Measurements from ENCODE around the gene FHOD1. TPM values are rescaled to one million over a fixed set of nuclear protein-coding genes. Genes with fewer than 3 reads are reported as not detected.

The FHOD1 gene
- total and polyA plus RNA-seq, 10 of the 15 experiments (the other 5 are each of a cell fraction or from before 2014, with no cell fraction given): 8.9 to 65.7 (median 18.1) TPM

DNA sequence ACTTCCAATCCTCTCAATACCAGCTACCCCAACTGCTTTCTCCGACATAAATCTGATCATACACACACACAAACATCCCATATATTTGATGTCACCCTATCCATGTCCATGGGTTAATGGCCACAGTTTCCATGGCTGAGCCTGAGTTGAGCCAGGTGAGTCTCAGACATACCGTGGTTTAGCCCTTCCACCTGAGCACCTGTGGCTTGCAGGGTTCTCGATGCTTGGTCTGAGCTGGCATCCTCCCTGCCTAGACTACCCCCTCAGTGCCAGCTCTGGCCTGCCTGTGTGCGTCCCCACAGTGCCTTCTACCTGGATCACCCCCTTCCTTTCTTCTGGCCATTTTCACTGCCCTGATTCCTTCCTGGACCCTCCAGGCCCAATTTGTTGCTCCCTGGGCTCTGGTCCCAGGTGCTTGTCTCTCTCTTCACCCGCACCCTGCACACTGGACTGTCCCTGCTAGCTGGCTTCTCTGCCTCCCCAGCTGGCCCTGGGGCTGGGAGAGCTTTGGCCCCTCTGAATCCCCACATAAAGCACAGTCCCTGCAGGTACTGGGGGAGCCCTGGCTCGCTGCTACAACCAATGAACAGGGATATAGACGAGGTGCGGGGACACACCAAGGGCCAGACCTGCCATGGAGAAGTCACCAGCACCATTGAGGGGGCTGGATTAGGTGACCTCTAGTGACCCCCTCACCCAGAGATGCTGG is 41.0 kb downstream of the FHOD1 start (continued):
- TF ChIP-seq, protein P1, sequence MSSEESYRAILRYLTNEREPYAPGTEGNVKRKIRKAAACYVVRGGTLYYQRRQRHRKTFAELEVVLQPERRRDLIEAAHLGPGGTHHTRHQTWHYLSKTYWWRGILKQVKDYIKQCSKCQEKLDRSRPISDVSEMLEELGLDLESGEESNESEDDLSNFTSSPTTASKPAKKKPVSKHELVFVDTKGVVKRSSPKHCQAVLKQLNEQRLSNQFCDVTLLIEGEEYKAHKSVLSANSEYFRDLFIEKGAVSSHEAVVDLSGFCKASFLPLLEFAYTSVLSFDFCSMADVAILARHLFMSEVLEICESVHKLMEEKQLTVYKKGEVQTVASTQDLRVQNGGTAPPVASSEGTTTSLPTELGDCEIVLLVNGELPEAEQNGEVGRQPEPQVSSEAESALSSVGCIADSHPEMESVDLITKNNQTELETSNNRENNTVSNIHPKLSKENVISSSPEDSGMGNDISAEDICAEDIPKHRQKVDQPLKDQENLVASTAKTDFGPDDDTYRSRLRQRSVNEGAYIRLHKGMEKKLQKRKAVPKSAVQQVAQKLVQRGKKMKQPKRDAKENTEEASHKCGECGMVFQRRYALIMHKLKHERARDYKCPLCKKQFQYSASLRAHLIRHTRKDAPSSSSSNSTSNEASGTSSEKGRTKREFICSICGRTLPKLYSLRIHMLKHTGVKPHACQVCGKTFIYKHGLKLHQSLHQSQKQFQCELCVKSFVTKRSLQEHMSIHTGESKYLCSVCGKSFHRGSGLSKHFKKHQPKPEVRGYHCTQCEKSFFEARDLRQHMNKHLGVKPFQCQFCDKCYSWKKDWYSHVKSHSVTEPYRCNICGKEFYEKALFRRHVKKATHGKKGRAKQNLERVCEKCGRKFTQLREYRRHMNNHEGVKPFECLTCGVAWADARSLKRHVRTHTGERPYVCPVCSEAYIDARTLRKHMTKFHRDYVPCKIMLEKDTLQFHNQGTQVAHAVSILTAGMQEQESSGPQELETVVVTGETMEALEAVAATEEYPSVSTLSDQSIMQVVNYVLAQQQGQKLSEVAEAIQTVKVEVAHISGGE (CRISPR knock-in tag; IDR thresholded peaks at IDR 0.05): no peak

DNA sequence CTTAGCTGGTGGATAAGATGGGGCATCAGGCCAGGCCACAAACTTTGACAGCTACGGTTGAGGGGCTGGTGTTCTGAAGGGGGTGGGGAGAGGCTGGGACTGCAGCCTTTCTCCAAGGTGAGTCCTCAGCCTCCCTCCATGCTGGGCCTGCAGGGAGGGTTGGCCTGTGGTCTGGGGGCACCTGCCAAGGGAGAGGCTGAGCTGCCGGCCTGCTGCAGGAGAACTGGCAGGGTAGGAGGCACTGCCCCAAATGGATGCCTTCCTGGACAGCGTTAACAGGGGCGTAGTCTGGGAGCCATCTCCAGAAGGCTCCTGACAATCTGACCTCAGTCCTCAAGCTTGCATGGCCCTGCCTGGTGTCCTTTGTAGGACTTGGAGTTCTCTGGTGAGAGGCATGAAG is 43.2 kb downstream of the FHOD1 start:
- ChIA-PET POLR2A (no interaction called here), CTCF (no interaction called here), SMC1A (ENCODE audit: uncharacterized antibody, unreplicated experiment) (no interaction called here), RAD21 (ENCODE audit: unreplicated experiment) (no interaction called here)
- H3K9me3 ChIP-seq (replicated peaks; ENCODE audit: control insufficient read depth, insufficient read depth, low read length): no peaks in the 10 kb centered on the region
- no peak overlapping the region for H2AFZ ChIP-seq (ENCODE audit: control insufficient read depth, low read depth, low read length)
- 63% methylated on average over 4 of the region's 4 CpGs for WGBS (ENCODE audit: insufficient coverage, insufficient replicate concordance, low lambda C conversion rate, missing lambda C conversion rate)
- H3K9ac ChIP-seq (ENCODE audit: control insufficient read depth, insufficient read depth, low read length): no peak overlapping the region
- H3K27ac ChIP-seq (ENCODE audit: control insufficient read depth, insufficient read depth): no peak overlapping the region
- no peaks in the 10 kb centered on the region for H3K27me3 ChIP-seq (replicated peaks in 1 of 2; ENCODE audit: control insufficient read depth in 2 of 2, insufficient read depth in 2 of 2, low read length in 1 of 2)
- intact Hi-C loops (cut with micrococcal nuclease; ENCODE audit: unreplicated experiment) (no loop called here), in situ Hi-C loops (cut with MboI) (no loop called here)
- no peak overlapping the region for H3K4me3 ChIP-seq
- H3K4me2 ChIP-seq (ENCODE audit: control insufficient read depth, insufficient read depth): no peak overlapping the region
- FAIRE-seq: no peak
- H4K20me1 ChIP-seq (ENCODE audit: control insufficient read depth, insufficient read depth): no peaks in the 10 kb centered on the region
- no peak for ATAC-seq
- DNase-seq (ENCODE audit: low read depth, low spot score): no peak
- BruUV-seq (replicated peaks): no TSS peak
- no peaks in the 10 kb centered on the region for H3K4me1 ChIP-seq (ENCODE audit: control insufficient read depth, insufficient read depth, low read length)
- no peaks in the 10 kb centered on the region for H3K79me2 ChIP-seq (ENCODE audit: control insufficient read depth, insufficient read depth, low read length)
- peaks cover 8 to 29% of the 10 kb centered on the region in 2 experiments; a peak in 3 of 4 replicates for H3K36me3 ChIP-seq (ENCODE audit: control insufficient read depth in 2 of 2, insufficient read depth in 2 of 2, low read length in 1 of 2)
- TF ChIP-seq HDAC6 (IDR thresholded peaks at IDR 0.05; ENCODE audit: unreplicated experiment) (no peak), MYC (IDR thresholded peaks at IDR 0.05; ENCODE audit: insufficient read depth, insufficient read length, insufficient replicate concordance, low read length, severe bottlenecking) (no peak), FOXK2 (IDR thresholded peaks at IDR 0.05) (no peak), TCF12 (IDR thresholded peaks at IDR 0.05; ENCODE audit: low read depth, low read length) (no peak), TAF1 (IDR thresholded peaks at IDR 0.05; ENCODE audit: borderline replicate concordance, low read depth, low read length) (no peak), ZZZ3 (IDR thresholded peaks at IDR 0.05; ENCODE audit: control insufficient read depth, insufficient read length, low read depth) (no peak)
- TF ChIP-seq, protein P2, sequence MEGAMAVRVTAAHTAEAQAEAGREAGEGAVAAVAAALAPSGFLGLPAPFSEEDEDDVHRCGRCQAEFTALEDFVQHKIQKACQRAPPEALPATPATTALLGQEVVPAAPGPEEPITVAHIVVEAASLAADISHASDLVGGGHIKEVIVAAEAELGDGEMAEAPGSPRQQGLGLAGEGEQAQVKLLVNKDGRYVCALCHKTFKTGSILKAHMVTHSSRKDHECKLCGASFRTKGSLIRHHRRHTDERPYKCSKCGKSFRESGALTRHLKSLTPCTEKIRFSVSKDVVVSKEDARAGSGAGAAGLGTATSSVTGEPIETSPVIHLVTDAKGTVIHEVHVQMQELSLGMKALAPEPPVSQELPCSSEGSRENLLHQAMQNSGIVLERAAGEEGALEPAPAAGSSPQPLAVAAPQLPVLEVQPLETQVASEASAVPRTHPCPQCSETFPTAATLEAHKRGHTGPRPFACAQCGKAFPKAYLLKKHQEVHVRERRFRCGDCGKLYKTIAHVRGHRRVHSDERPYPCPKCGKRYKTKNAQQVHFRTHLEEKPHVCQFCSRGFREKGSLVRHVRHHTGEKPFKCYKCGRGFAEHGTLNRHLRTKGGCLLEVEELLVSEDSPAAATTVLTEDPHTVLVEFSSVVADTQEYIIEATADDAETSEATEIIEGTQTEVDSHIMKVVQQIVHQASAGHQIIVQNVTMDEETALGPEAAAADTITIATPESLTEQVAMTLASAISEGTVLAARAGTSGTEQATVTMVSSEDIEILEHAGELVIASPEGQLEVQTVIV (IDR thresholded peaks at IDR 0.05; ENCODE audit: borderline replicate concordance, partially characterized antibody): no peak
- TF ChIP-seq, protein P3, sequence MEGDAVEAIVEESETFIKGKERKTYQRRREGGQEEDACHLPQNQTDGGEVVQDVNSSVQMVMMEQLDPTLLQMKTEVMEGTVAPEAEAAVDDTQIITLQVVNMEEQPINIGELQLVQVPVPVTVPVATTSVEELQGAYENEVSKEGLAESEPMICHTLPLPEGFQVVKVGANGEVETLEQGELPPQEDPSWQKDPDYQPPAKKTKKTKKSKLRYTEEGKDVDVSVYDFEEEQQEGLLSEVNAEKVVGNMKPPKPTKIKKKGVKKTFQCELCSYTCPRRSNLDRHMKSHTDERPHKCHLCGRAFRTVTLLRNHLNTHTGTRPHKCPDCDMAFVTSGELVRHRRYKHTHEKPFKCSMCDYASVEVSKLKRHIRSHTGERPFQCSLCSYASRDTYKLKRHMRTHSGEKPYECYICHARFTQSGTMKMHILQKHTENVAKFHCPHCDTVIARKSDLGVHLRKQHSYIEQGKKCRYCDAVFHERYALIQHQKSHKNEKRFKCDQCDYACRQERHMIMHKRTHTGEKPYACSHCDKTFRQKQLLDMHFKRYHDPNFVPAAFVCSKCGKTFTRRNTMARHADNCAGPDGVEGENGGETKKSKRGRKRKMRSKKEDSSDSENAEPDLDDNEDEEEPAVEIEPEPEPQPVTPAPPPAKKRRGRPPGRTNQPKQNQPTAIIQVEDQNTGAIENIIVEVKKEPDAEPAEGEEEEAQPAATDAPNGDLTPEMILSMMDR (IDR thresholded peaks at IDR 0.05 in 2 of 3, conservative IDR thresholded peaks at IDR 0.05 in 1 of 3; ENCODE audit: control insufficient read depth in 2 of 3, extremely low read depth in 1 of 3, insufficient read depth in 1 of 3, low read depth in 3 of 3, low read length in 3 of 3): no peak

Measured in GM12878 (cell line).